Measurements from ENCODE around the gene FCHSD2.
A peak's percentile ranks its signal among the peaks of the same experiment; 100 is the strongest.

Gene FCHSD2

DNA sequence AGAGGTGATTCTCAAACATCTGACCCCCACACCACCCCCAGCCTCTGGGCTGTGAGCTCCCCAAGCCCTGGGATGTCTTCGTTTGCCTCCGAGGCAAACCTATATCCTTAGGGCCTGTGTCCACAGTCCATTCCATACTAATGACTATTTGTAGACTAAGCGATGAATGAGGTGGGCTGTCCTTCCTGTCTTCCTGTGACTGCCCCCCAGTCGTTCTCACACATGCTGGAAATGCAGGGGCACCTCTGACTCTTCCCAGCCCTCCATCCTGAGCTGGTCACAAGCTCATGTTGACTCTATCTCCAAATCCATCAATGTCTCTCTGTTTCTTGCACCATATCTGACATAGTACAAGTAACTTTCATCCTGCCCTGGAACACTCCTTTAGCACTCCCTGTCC is 323.1 kb downstream of the FCHSD2 start:
- no peak for DNase-seq (ENCODE audit: extremely low read depth, low read depth)
- TF ChIP-seq, protein P1, sequence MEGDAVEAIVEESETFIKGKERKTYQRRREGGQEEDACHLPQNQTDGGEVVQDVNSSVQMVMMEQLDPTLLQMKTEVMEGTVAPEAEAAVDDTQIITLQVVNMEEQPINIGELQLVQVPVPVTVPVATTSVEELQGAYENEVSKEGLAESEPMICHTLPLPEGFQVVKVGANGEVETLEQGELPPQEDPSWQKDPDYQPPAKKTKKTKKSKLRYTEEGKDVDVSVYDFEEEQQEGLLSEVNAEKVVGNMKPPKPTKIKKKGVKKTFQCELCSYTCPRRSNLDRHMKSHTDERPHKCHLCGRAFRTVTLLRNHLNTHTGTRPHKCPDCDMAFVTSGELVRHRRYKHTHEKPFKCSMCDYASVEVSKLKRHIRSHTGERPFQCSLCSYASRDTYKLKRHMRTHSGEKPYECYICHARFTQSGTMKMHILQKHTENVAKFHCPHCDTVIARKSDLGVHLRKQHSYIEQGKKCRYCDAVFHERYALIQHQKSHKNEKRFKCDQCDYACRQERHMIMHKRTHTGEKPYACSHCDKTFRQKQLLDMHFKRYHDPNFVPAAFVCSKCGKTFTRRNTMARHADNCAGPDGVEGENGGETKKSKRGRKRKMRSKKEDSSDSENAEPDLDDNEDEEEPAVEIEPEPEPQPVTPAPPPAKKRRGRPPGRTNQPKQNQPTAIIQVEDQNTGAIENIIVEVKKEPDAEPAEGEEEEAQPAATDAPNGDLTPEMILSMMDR (IDR thresholded peaks at IDR 0.05; ENCODE audit: low read depth, low read length): no peak

DNA sequence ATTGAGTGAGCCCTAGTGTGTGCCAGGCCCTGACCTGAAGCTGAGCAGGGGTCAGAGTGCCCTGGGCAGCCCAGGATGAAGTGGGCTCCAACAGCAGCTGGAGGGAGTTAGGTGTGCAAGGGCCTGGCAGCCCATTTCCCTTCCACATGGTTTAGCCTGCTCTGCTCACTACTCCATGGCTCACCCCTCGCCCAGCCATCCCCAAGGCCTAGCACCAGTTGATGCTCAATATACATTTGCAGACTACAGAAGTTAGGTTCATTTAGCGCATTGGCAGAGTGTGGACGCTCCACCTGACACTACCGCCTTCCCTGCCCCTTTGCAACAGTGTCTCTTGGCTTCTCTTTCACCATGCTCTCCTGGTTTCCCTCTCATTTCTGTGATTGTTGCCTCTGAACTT is 324.2 kb downstream of the FCHSD2 start:
- no peak for DNase-seq (ENCODE audit: extremely low read depth, low read depth)
- TF ChIP-seq, protein P1 (IDR thresholded peaks at IDR 0.05; ENCODE audit: low read depth, low read length): no peak

DNA sequence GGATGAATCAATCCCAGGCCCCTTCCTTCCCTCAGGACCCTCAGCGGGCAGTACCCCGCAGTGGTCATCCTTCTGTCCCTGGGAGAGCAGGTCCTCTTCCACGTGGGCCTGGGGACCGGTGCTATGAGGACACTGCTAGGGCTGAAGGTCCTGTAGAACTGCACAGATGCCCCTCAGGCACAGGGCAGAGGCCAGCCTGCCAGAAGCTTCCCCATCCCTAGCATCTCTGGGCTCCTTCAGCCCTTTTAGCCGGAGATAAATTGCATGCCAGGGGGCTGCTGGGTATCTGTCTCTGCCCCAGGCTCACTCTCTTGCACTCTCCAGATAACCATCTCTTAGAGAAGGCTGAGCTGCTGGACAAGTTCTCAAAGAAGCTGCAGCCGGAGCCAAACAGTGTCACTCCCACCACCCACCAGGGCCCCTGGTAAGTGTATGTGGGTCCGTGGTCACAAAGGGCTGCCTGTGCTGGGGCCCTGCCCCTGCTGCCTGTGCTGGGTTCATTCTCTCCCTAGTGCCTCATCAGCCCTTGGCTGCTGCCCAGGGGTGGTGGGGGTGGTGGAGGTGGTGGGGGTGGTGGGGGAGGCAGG is 325.6 kb downstream of the FCHSD2 start:
- DNase-seq (ENCODE audit: extremely low read depth, low read depth): no peak
- TF ChIP-seq, protein P1 (IDR thresholded peaks at IDR 0.05; ENCODE audit: low read depth, low read length): no peak

DNA sequence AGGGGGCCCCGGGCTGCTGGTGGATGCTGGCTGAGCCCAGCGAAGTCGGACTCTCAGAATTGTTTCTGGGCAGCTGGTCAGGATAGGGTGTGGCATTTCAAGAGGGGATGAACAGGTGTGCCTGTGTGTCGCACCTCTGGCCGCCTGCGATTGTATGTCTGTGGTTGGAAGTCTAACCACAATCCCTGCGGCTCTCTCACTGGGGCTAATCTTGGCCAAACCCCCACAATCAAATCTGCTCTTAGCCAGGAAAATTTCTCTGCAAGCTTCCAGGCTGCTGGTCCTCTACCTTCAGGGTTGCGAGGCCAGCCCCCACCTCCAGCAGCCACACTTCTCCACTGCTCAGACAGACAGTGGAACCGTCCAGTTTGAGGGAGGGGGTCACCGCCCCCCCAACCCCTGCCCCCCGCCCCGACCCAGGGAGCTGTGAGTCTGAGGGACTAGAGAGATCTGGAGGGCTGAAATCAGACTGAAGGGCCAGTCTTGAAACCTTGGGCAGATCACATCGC is 327.0 kb downstream of the FCHSD2 start:
- TF ChIP-seq, protein P1 (IDR thresholded peaks at IDR 0.05; ENCODE audit: low read depth, low read length): no peak
- no peak for DNase-seq (ENCODE audit: extremely low read depth, low read depth)

DNA sequence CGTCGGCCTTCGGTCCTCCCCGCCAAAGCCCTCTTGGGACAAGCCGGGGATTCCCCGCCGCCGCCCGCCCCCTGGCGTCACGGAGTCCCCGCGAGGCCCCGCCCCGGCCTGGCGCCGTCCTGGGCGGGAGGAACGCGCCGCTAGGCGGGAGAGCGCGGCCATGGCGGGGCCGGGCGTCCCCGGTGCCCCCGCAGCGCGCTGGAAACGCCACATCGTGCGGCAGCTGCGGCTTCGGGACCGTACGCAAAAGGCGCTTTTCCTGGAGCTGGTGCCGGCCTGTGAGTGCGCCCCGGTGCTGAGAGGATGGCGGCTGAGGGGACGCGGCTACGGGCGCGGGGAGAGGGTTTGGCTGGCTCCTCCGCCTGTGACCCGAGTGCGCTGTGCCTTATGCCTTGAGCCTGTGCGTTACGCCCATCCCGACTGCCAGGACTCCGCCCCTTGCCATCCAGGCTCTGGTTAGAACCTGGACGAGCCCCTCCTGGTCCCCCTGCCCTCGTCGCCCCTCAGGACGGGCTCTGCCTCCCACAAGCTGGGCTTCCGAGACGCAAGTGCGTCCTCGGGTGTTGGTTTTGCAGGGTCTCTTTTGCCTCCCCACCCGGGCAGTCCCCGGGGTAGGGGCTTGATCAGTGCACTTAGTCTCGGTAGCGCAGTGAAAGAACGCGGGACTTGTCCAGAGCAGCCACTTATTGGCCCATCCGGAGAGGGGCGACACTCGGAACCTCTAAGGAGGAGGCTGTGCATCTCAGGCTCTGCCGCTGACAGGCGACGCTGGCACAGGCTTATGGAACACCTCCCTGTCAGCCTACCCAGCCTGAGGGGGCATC is 327.6 kb downstream of the FCHSD2 start, which contains the start of gene ATG16L2:
Gene ATG16L2 (plus strand): TSS at position 126 of the 824 bp plus-strand sequence. CDS start 35 bp downstream, at position 161.
- TF ChIP-seq, protein P1 (IDR thresholded peaks at IDR 0.05; ENCODE audit: low read depth, low read length): no peak; the same call in none of the 2 replicates

DNA sequence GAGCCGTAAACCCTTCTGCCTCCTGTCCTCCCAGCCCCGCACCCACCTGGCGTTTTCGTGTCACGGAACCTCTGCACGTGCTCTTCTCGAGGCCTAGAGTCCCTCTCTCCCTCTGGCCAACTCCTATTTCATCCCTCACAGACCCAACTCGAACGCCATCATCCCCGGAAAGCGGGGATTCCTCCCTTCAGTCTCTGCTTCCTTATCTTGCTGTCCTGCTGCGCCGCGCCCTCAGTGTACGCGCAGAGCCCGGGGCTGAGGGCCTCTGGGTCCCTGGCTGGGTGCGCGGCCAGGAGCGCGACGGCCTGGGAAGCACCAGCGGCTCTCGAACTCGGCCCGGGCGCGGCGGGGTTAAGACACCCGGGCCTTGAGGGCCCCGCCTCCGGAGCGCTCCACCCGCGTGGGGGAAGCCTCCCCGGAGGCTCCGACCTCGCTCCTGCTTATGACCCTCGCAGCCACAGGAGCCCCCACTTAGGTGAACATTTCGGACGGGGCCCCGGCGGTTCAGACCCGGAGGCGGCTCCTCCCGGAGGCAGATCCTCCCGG is 328.3 kb downstream of the FCHSD2 start:
- TF ChIP-seq, protein P1 (IDR thresholded peaks at IDR 0.05; ENCODE audit: low read depth, low read length): no peak
- DNase-seq (ENCODE audit: extremely low read depth, low read depth): no peak

More for the DNA sequence above, 327.6 kb downstream of the FCHSD2 start, which contains the start of gene ATG16L2:
- peak; percentile 59 for DNase-seq (ENCODE audit: extremely low read depth, low read depth)

All from AG09319 (cell line).